Measurements from ENCODE around the gene SLAMF6.

Gene SLAMF6

GRCh38 chr1:160460683-160461287 lies 62.3 kb downstream of the SLAMF6 start:
- no peak for DNase-seq

DNA sequence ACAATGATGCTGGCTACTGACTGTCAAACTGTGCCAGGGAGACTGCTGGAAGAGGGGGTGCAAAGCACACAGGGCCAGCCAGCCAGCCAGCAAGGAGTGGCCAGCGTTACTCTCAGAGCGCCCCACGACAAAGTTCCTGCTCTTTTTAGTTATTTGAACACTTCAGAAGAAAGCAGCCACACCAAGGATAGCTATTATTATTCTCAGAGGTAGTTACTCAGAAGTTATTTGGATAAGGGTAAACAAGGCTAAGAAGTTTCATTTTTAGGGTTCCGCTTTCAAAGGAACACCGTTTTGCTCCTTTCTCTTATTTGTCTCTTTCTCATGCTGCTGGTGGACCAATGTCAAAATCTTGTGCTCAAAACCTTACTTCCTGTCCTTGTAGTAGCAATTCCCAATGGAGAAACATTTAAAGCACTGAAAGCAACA lies 62.8 kb downstream of the SLAMF6 start:
- DNase-seq: no peak

GRCh38 chr1:160459687-160460086 lies 63.4 kb downstream of the SLAMF6 start:
- no peak for DNase-seq

- no peak for DNase-seq
Observed at GRCh38 chr1:160459056-160459455, 64.0 kb downstream of the SLAMF6 start.

DNA sequence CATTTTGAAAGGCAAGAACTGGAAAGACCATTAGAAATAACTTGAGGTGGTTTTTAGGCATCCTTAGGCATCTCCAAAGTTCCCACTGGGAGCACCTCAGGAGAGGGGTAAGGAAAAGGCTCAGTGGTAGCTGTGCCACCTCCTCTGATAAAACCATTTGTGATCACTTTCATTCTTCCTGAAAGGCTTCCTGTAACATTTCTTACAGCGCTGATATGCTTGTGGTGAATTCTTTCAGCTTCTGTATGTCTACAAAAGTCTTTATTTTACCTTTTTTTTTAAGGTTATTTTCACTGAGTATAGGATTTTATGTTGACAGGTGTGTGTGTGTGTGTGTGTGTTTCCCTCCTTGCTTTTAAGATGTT lies 67.9 kb downstream of the SLAMF6 start:
- no peak for DNase-seq

DNA sequence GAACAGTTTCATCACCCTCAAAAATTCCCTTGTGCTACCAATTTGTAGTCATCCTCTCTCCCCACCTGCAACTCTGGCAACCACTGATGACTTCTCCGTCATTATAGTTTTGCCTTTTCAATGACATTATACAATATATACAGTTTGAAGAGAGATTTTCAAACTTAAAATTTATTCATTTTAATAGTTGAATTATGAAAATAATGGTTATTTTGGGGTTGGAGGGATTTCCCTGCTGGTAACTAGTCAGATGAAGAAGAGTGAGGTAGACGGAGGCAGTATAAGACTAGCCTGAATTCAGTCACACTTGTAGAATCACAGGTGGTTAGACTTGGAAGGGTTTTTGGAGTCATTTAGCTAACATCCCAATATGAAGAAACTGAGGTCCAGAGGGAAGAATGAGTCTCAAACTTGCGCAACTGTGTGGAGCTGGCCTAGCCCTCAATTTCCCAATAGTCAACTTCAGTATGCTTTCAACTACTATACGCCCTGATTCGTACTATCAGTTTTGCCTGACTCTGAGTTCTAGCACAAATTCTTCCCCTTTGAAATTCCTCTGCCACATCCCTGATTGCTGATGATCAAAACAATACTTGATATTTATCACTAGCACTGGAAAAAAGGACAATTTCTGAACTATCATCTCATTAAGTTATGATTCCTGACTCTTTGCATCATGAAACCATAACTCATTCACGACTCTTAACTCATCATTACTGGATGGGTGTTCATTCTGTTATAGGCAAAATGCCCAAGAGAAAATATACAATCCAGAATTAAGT lies 68.5 kb downstream of the SLAMF6 start:
- DNase-seq: no peak

GRCh38 chr1:160453443-160453842 lies 69.6 kb downstream of the SLAMF6 start:
- DNase-seq: no peak

- no peak for DNase-seq
Observed at GRCh38 chr1:160451859-160452232, 71.2 kb downstream of the SLAMF6 start.

- DNase-seq: no peak
Observed at GRCh38 chr1:160451119-160451858, 71.8 kb downstream of the SLAMF6 start.

DNA sequence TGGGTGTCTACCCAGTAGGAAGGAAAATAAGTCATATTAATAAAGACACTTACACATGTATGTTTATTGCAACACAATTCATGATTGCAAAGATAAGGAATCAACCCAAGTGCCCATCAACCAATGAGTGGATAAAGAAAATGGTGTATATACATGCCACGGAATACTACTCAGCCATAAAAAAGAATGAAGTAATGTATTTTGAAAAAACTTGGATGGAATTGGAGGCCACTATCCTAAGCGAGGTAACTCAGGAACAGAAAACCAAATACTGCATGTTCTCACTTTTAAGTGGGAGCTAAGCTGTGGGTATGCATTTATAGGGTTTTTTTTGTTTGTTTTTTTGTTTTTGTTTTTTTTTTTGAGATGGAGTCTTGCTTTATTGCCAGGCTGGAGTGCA lies 73.6 kb downstream of the SLAMF6 start:
- no peak for DNase-seq

DNA sequence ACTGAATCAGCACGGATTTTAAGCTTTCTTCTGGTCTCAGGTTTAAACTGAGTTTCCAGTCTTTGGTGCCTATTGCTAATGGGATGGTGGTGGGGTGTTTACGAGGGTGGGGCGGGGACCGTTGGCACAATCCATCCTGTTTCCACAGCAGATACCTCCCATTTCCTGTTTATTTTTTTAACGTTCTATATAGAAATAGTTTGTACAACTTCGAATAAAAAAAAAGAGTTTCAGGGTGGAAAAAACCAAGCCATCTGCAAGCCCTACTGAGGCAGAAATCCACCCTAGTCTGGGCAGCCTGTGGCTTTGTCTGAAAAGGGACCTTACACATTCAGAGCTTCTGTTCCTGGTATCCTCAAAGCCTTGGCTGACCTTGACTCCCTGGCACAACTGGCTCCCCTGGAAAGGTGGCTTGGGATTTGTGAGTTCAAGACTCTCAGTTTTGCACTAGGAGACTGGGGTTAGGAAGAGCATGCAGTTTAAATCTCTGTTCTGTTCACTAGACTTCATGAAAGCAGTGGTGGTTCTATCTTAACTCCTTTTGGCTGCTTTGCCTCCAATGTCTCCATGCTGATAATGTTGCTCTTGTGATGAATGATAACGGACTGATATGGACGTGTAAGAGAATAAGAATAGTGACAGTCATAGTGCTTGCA lies 76.0 kb downstream of the SLAMF6 start:
- no peak for DNase-seq

DNA sequence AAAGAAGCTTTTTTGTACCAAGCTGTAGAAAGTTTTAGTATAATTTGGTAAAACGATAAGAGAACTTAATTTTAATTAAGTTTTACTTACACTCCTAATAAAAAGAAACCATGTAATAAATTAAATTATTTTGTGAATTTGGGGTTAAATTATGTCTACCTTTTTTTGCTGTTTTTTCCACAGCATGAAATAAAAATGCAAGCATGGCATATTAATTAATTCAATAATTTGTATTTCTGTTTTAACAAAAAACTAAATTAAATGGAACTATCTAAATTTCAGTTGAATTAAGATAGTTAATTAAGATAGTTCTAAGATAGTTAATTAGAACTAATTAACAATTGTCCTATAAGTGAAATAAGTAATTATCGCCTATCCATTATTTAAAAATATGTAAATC lies 83.3 kb downstream of the SLAMF6 start:
- no peak for DNase-seq

- no peak for DNase-seq
Observed at GRCh38 chr1:160438935-160439334, 84.1 kb downstream of the SLAMF6 start.

DNA sequence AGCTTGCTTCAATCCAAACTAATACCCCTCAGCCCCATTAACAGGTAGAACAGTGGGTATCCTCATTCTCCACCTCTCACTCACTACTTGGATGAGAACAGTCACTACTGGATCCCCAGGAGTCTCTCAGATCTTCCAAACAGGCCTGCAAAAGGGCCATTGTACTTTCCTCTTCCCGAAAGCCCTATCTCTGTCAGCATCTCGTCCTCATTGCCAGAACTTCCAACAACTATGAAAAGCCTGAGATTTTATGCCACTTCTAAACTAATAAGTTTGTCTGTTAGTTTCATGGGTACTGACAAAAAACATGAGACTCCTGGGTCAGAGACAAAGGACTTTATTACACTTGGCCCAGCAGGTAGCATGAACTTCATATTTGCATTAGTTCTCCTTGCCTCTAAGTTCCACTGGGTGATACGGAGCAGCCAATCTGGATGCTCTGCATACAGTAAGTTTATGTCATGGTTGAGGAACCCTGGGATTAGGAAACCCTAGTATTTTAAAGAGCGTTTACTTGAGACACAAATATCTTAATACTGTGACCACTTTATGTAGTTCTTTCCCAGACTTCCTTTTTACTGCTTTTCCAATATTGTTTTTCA lies 84.6 kb downstream of the SLAMF6 start:
- DNase-seq: no peak

GRCh38 chr1:160437432-160438316 lies 85.4 kb downstream of the SLAMF6 start:
- DNase-seq: peak in 1 of 2 donors; percentile 41

GRCh38 chr1:160436966-160437365 lies 86.1 kb downstream of the SLAMF6 start:
- DNase-seq: no peak

Measured in bone marrow (tissue), 2 donors.